Muscle of arm (tissue), 12 donors: ENCODE data around the gene GAB2. TPM values are rescaled to one million over a fixed set of nuclear protein-coding genes. Genes with fewer than 3 reads are reported as not detected.

Source experiments
- DNase-seq: peaks from one replicate; pipeline ENCODE4 v3.0.0-alpha.2; 2013
- polyA plus RNA-seq, 12 donors: library from polyadenylated mRNA; unstranded; fragments of 120-200 nt; gene quantifications; one replicate each; pipeline ENCODE4 v1.2.1, GENCODE V29; 2013; ENCODE audit not compliant: insufficient read length in 12 of 12

The GAB2 gene
- polyA plus RNA-seq, 12 donors: 11.2 to 19.4 (median 12.9) TPM; not detected in 1

- no peak for DNase-seq
Measured at GRCh38 chr11:78345450-78345849, 72.2 kb downstream of the GAB2 start.

- no peak for DNase-seq
Measured at GRCh38 chr11:78344676-78345075, 72.9 kb downstream of the GAB2 start.

- no peak for DNase-seq
Measured at GRCh38 chr11:78344094-78344493, 73.5 kb downstream of the GAB2 start.

- DNase-seq: no peak
Measured at GRCh38 chr11:78343303-78343702, 74.3 kb downstream of the GAB2 start.

- DNase-seq: no peak
Measured at GRCh38 chr11:78341841-78342240, 75.8 kb downstream of the GAB2 start.

- DNase-seq: no peak
Measured at GRCh38 chr11:78340530-78340929, 77.1 kb downstream of the GAB2 start.

- DNase-seq: no peak
Measured at GRCh38 chr11:78339945-78340344, 77.7 kb downstream of the GAB2 start.

GRCh38 chr11:78339483-78339882 is 78.1 kb downstream of the GAB2 start:
- DNase-seq: no peak

- no peak for DNase-seq
Measured at GRCh38 chr11:78338702-78339101, 78.9 kb downstream of the GAB2 start.

- DNase-seq: no peak
Measured at GRCh38 chr11:78338138-78338537, 79.5 kb downstream of the GAB2 start.

- DNase-seq: no peak
Measured at GRCh38 chr11:78337554-78337924, 80.1 kb downstream of the GAB2 start.

GRCh38 chr11:78336877-78337553 is 80.6 kb downstream of the GAB2 start:
- DNase-seq: no peak

GRCh38 chr11:78334109-78334508 is 83.5 kb downstream of the GAB2 start:
- no peak for DNase-seq

GRCh38 chr11:78332872-78333271 is 84.7 kb downstream of the GAB2 start:
- DNase-seq: no peak

GRCh38 chr11:78332174-78332866 is 85.3 kb downstream of the GAB2 start:
- DNase-seq: no peak

- no peak for DNase-seq
Measured at GRCh38 chr11:78331711-78332110, 85.9 kb downstream of the GAB2 start.

- DNase-seq: no peak
Measured at GRCh38 chr11:78330361-78330760, 87.3 kb downstream of the GAB2 start.

- DNase-seq: no peak
Measured at GRCh38 chr11:78327945-78328344, 89.7 kb downstream of the GAB2 start.

GRCh38 chr11:78325274-78325781 is 92.3 kb downstream of the GAB2 start:
- no peak for DNase-seq

GRCh38 chr11:78323363-78323762 is 94.3 kb downstream of the GAB2 start:
- no peak for DNase-seq

GRCh38 chr11:78319453-78319955 is 98.1 kb downstream of the GAB2 start:
- DNase-seq: peak; percentile 38

- peak; percentile 39 for DNase-seq
Measured at GRCh38 chr11:78318321-78319114, 99.1 kb downstream of the GAB2 start.
